GM12878 (cell line): ENCODE measurements around the gene CACNA1H. TPM values are rescaled to one million over a fixed set of nuclear protein-coding genes. Genes with fewer than 3 reads are reported as not detected.

Experiments used
- ATAC-seq: fragments of 200-7000 bp; cut with Tn5 transposase; 3 replicates; pipeline ENCODE4 v1.9.1; 2020; ENCODE audit warnings: mild to moderate bottlenecking, moderate library complexity
- BruUV-seq: library from RNA; stranded (reverse); fragments of 400-500 nt; replicated peaks from 2 replicates; lab custom pipeline; 2021; lab: Mats Ljungman, UMichigan
- CTCF ChIA-PET: fragments of 300-600 bp; sonication (Branson Sonifier 250); formaldehyde crosslinking; extraction: SDS; loops from one replicate; lab custom pipeline; 2021; ENCODE audit warnings: inconsistent platforms; lab: Yijun Ruan, JAX
- POLR2A ChIA-PET: fragments of 350-600 bp; formaldehyde crosslinking; extraction: SDS; loops from one replicate; lab custom pipeline; 2021; ENCODE audit warnings: inconsistent platforms; lab: Charles Lee
- RAD21 ChIA-PET: fragments of 300-600 bp; sonication (Branson Sonifier 250); formaldehyde crosslinking; loops from one replicate; lab custom pipeline; 2023; ENCODE audit warnings: antibody characterized with exemption; ENCODE audit not compliant: unreplicated experiment; lab: Charles Lee
- SMC1A ChIA-PET: fragments of 300-600 bp; sonication (Branson Sonifier 250); formaldehyde crosslinking; loops from one replicate; lab custom pipeline; 2023; ENCODE audit not compliant: unreplicated experiment, uncharacterized antibody; lab: Charles Lee
- DNase-seq: peaks from one replicate; pipeline ENCODE4 v3.0.0-alpha.2; 2011; ENCODE audit warnings: low read depth, low spot score
- FAIRE-seq: peaks from 3 replicates; lab custom pipeline; 2011; peaks lifted over from hg19 to GRCh38; lab: Jason Lieb, UNC
- H2AFZ ChIP-seq: 2 replicates; pipeline ENCODE4 v1.6.0; 2011; ENCODE audit warnings: low read depth, low read length, control low read depth; ENCODE audit not compliant: control insufficient read depth
- H3K27ac ChIP-seq: 2 replicates; pipeline ENCODE4 v1.5.1; 2011; ENCODE audit warnings: control low read depth; ENCODE audit not compliant: control insufficient read depth, insufficient read depth
- H3K27me3 ChIP-seq, 2 experiments: replicated peaks in 1 of 2; 2 replicates each; pipeline versions ENCODE4 v1.6.0 to v1.6.1; 2011; ENCODE audit warnings: low read length in 1 of 2; ENCODE audit not compliant: control insufficient read depth in 2 of 2, insufficient read depth in 2 of 2
- H3K36me3 ChIP-seq, 2 experiments: 2 replicates each; pipeline ENCODE4 v1.5.1; 2011; ENCODE audit warnings: low read length in 1 of 2; ENCODE audit not compliant: control insufficient read depth in 2 of 2, insufficient read depth in 2 of 2
- H3K4me1 ChIP-seq: 2 replicates; pipeline ENCODE4 v1.6.1; 2011; ENCODE audit warnings: mild to moderate bottlenecking, low read length, moderate library complexity, mixed read lengths; ENCODE audit not compliant: control insufficient read depth, insufficient read depth
- H3K4me2 ChIP-seq: 2 replicates; pipeline ENCODE4 v1.6.0; 2011; ENCODE audit warnings: control low read depth; ENCODE audit not compliant: control insufficient read depth, insufficient read depth
- H3K4me3 ChIP-seq: fragments of 200-600 bp; sonication (generic); 2 replicates; pipeline ENCODE4 v1.5.1; 2016
- H3K79me2 ChIP-seq: 2 replicates; pipeline ENCODE4 v1.6.0; 2011; ENCODE audit warnings: low read length; ENCODE audit not compliant: control insufficient read depth, insufficient read depth
- H3K9ac ChIP-seq: 2 replicates; pipeline ENCODE4 v1.8.0; 2011; ENCODE audit warnings: low read length, control low read depth, mixed read lengths; ENCODE audit not compliant: control insufficient read depth, insufficient read depth
- H3K9me3 ChIP-seq: replicated peaks from 3 replicates; pipeline ENCODE4 v1.5.1; 2011; ENCODE audit warnings: mild to moderate bottlenecking, low read length; ENCODE audit not compliant: control insufficient read depth, insufficient read depth
- H4K20me1 ChIP-seq: 2 replicates; pipeline ENCODE4 v1.6.0; 2011; ENCODE audit not compliant: control insufficient read depth, insufficient read depth
- BACH1 ChIP-seq: fragments of 450-650 bp; IDR thresholded peaks from 2 replicates; pipeline ENCODE4 v1.6.1; 2017; ENCODE audit warnings: mild to moderate bottlenecking, borderline replicate concordance
- DPF2 ChIP-seq: fragments of 450-650 bp; IDR thresholded peaks from 2 replicates; pipeline ENCODE4 v1.6.1; 2017; ENCODE audit warnings: mild to moderate bottlenecking
- EED ChIP-seq: sonication (generic); IDR thresholded peaks from 2 replicates; pipeline ENCODE4 v1.6.1; 2016; ENCODE audit warnings: antibody characterized with exemption, low read depth
- HCFC1 ChIP-seq: fragments of 150-350 bp; IDR thresholded peaks from 2 replicates; pipeline ENCODE4 v1.6.1; 2014; ENCODE audit warnings: low read length
- MTA3 ChIP-seq: IDR thresholded peaks from 2 replicates; pipeline ENCODE4 v1.6.1; 2012; ENCODE audit warnings: low read length, inconsistent platforms, borderline replicate concordance
- NFXL1 ChIP-seq: fragments of 450-650 bp; IDR thresholded peaks from 2 replicates; pipeline ENCODE4 v1.6.1; 2017; ENCODE audit warnings: antibody characterized with exemption, mild to moderate bottlenecking, borderline replicate concordance
- PKNOX1 ChIP-seq: fragments of 450-650 bp; IDR thresholded peaks from 2 replicates; pipeline ENCODE4 v1.6.1; 2016; ENCODE audit warnings: mild to moderate bottlenecking
- SUPT20H ChIP-seq: IDR thresholded peaks from 2 replicates; pipeline ENCODE4 v1.6.1; 2011; ENCODE audit warnings: low read depth, mild to moderate bottlenecking, low read length, moderate library complexity, borderline replicate concordance; ENCODE audit not compliant: control insufficient read depth
- TARDBP ChIP-seq: IDR thresholded peaks from 2 replicates; pipeline ENCODE4 v1.6.1; 2016; ENCODE audit warnings: borderline replicate concordance
- TCF3 ChIP-seq: IDR thresholded peaks from 2 replicates; pipeline ENCODE4 v1.6.1; 2012; ENCODE audit warnings: low read depth, mild to moderate bottlenecking, low read length, borderline replicate concordance; ENCODE audit not compliant: insufficient read depth
- ZBTB4 ChIP-seq: fragments of 450-650 bp; formaldehyde crosslinking; IDR thresholded peaks from 2 replicates; pipeline ENCODE4 v1.4.0; 2022; ENCODE audit warnings: mild to moderate bottlenecking, moderate library complexity
- ZNF384 ChIP-seq: IDR thresholded peaks from 2 replicates; pipeline ENCODE4 v1.6.1; 2012; ENCODE audit warnings: low read depth, mild to moderate bottlenecking, low read length, improper control_type of control experiment, borderline replicate concordance
- WGBS: methylation state at CpG from one replicate; pipeline ENCODE4 v1.1.6; 2016; ENCODE audit warnings: low lambda C conversion rate; ENCODE audit not compliant: insufficient replicate concordance, insufficient coverage; ENCODE audit errors: missing lambda C conversion rate; 5-methylcytosine and 5-hydroxymethylcytosine counted together
- in situ Hi-C: fragments of 300-500 bp; cut with MboI; formaldehyde crosslinking; loops from 9 replicates; pipeline ENCODE4 v1.14.3; 2018; ENCODE audit warnings: mixed read lengths
- intact Hi-C: fragments of 100-400 bp; cut with micrococcal nuclease; formaldehyde crosslinking; loops from one replicate; pipeline ENCODE4 v1.14.2; 2022; ENCODE audit not compliant: unreplicated experiment
- polyA plus RNA-seq, 11 experiments: library from polyadenylated mRNA; depleted of rRNA in 4 of 11; unstranded in 6 of 11; stranded (reverse) in 5 of 11; fragments of >200 nt; fragmentation: Nextera tagmentation in 4 of 11; fragmentation: Illumina TruSeq in 1 of 11; extraction: Ambion mirVana in 4 of 11; extraction: Trizol in 1 of 11; gene quantifications; 1 replicate in 1 of 11; 2 replicates in 10 of 11; pipeline versions ENCODE4 v1.2.1 to v1.2.3, GENCODE V29; 2011 to 2016; ENCODE audit warnings: inconsistent platforms in 2 of 11, missing spikeins in 2 of 11, low read depth in 1 of 11
- total RNA-seq, 4 experiments: library from RNA; depleted of rRNA in 3 of 4; stranded (reverse); fragments of >200 nt in 3 of 4; fragmentation: Illumina TruSeq in 1 of 4; extraction: Trizol in 1 of 4; gene quantifications; 2 replicates each; pipeline versions ENCODE4 v1.2.1 to v1.2.3, GENCODE V29; 2013 to 2021

CACNA1H gene
- total and polyA plus RNA-seq, 10 of the 15 experiments (the other 5 are each of a cell fraction or from before 2014, with no cell fraction given): 0.03 to 0.54 TPM; not detected in 8

- ChIA-PET CTCF (no interaction called here), SMC1A (no interaction called here), RAD21 (interaction anchor here (0.6 kb wide), 1 partner anchor 138 kb away, joined by 3 read pairs; no protein-coding TSS in a partner anchor), POLR2A (no interaction called here)
- DNase-seq (no peak), FAIRE-seq (no peak), ATAC-seq (no peak)
- Histone ChIP-seq H3K27me3 (no peaks in the 10 kb centered on the region), H3K4me3 (no peak overlapping the region), H3K9ac (no peak overlapping the region), H3K79me2 (no peaks in the 10 kb centered on the region), H3K36me3 (no peaks in the 10 kb centered on the region), H2AFZ (no peak overlapping the region), H4K20me1 (no peaks in the 10 kb centered on the region), H3K4me1 (no peaks in the 10 kb centered on the region), H3K9me3 (no peaks in the 10 kb centered on the region; the same call in 2 of the 3 replicates), H3K4me2 (no peak overlapping the region), H3K27ac (no peak overlapping the region)
- in situ Hi-C loops: no loop called here
- BruUV-seq: no TSS peak
- TF ChIP-seq BACH1 (no peak), DPF2 (no peak), PKNOX1 (no peak), MTA3 (no peak), ZNF384 (no peak), EED (no peak), NFXL1 (no peak), HCFC1 (no peak), TARDBP (no peak), SUPT20H (no peak), TCF3 (no peak), ZBTB4 (CRISPR knock-in tag) (no peak)
- intact Hi-C loops: no loop called here
- 76% methylated on average over 14 of the region's 14 CpGs for WGBS
Observed at GRCh38 chr16:1195393-1195666, 42.4 kb downstream of the CACNA1H start.
